Measurements from ENCODE around the gene ZNF804A. TPM values are rescaled to one million over a fixed set of nuclear protein-coding genes. Genes with fewer than 3 reads are reported as not detected.

The ZNF804A gene
- total RNA-seq: not detected
- not detected for polyA plus RNA-seq

- no peak within 1 kb of the TSS for H3K27ac ChIP-seq (ENCODE audit: insufficient read depth, low read length, poor library complexity, severe bottlenecking)
- Mint-ChIP-seq H3K4me1 (peaks cover 0 to 16% (median 2%) of the 10 kb centered on the region in 4 donors), H3K36me3 (no peaks in the 10 kb centered on the region), H3K4me3 (peak within 1 kb of the TSS in 2 of 4 donors; percentile 56 to 59), H3K27ac (no peak within 1 kb of the TSS), H3K9me3 (peaks cover 0 to 5% (median 0%) of the 10 kb centered on the region in 7 donors), H3K27me3 (peaks cover 31% of the 10 kb centered on the region)
- no peaks in the 10 kb centered on the region for H3K9me3 ChIP-seq (ENCODE audit: control insufficient read depth in 2 of 2, low read length in 2 of 2)
- H3K36me3 ChIP-seq (ENCODE audit: control insufficient read depth, insufficient read depth, low read length): no peaks in the 10 kb centered on the region
- H3K27me3 ChIP-seq (ENCODE audit: control insufficient read depth, insufficient read depth, low read length): peaks cover 21% of the 10 kb centered on the region
- H3K4me1 ChIP-seq (ENCODE audit: control insufficient read depth, insufficient read depth, low read length, poor library complexity, severe bottlenecking): no peaks in the 10 kb centered on the region
- no peak for DNase-seq
- ATAC-seq (ENCODE audit: low read depth in 2 of 2): peak; percentile 28 to 38
- H3K4me3 ChIP-seq (ENCODE audit: low read depth, low read length): no peak within 1 kb of the TSS
Observed at GRCh38 chr2:184598316-184599053, at the start of gene ZNF804A. TSS of gene ZNF804A (plus strand) at chr2:184598529. CDS start at chr2:184598960, 431 bp downstream.

DNA sequence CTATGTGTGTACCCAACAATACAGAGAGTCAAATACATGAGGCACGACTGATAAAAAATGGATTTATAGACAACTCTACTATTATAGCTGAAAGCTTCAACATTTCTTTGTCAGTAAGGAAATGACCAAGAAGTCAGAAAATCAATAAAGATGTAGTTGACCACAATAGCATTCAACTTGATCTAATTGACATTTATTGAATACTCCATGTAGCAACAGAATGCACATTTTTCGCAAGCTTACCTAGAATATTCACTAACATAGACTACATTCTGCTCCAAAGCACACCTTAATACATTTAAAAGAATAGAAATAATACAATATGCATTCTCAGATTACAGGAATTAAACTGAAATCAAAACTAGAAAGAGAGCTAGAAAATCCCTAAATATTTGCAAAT is 49.2 kb upstream of the ZNF804A start:
- Mint-ChIP-seq H3K27ac (no peak overlapping the region), H3K4me3 (no peak overlapping the region), H3K27me3 (no peaks in the 10 kb centered on the region), H3K4me1 (no peaks in the 10 kb centered on the region), H3K9me3 (peaks cover 0 to 7% (median 2%) of the 10 kb centered on the region in 7 donors), H3K36me3 (no peaks in the 10 kb centered on the region)
- Histone ChIP-seq H3K27ac (ENCODE audit: insufficient read depth, low read length, poor library complexity, severe bottlenecking) (no peak overlapping the region), H3K27me3 (ENCODE audit: control insufficient read depth, insufficient read depth, low read length) (no peaks in the 10 kb centered on the region), H3K4me3 (ENCODE audit: low read depth, low read length) (no peak overlapping the region), H3K36me3 (ENCODE audit: control insufficient read depth, insufficient read depth, low read length) (no peaks in the 10 kb centered on the region), H3K9me3 (ENCODE audit: control insufficient read depth in 2 of 2, low read length in 2 of 2) (no peaks in the 10 kb centered on the region), H3K4me1 (ENCODE audit: control insufficient read depth, insufficient read depth, low read length, poor library complexity, severe bottlenecking) (no peaks in the 10 kb centered on the region)
- DNase-seq: no peak
- no peak for ATAC-seq (ENCODE audit: low read depth in 2 of 2)

GRCh38 chr2:184551626-184552025 is 46.7 kb upstream of the ZNF804A start:
- Histone ChIP-seq H3K9me3 (ENCODE audit: control insufficient read depth in 2 of 2, low read length in 2 of 2) (no peaks in the 10 kb centered on the region), H3K27ac (ENCODE audit: insufficient read depth, low read length, poor library complexity, severe bottlenecking) (no peak overlapping the region), H3K36me3 (ENCODE audit: control insufficient read depth, insufficient read depth, low read length) (no peaks in the 10 kb centered on the region), H3K4me3 (ENCODE audit: low read depth, low read length) (no peak overlapping the region), H3K27me3 (ENCODE audit: control insufficient read depth, insufficient read depth, low read length) (no peaks in the 10 kb centered on the region), H3K4me1 (ENCODE audit: control insufficient read depth, insufficient read depth, low read length, poor library complexity, severe bottlenecking) (no peaks in the 10 kb centered on the region)
- no peak overlapping the region for H3K27ac Mint-ChIP-seq
- H3K36me3 Mint-ChIP-seq: no peaks in the 10 kb centered on the region
- peaks cover 0 to 7% (median 2%) of the 10 kb centered on the region in 7 donors for H3K9me3 Mint-ChIP-seq
- no peaks in the 10 kb centered on the region for H3K27me3 Mint-ChIP-seq
- ATAC-seq (ENCODE audit: low read depth in 2 of 2) (no peak), DNase-seq (no peak)
- no peaks in the 10 kb centered on the region for H3K4me1 Mint-ChIP-seq
- no peak overlapping the region for H3K4me3 Mint-ChIP-seq

- no peaks in the 10 kb centered on the region for H3K27me3 ChIP-seq (ENCODE audit: control insufficient read depth, insufficient read depth, low read length)
- H3K4me3 ChIP-seq (ENCODE audit: low read depth, low read length): no peak overlapping the region
- no peaks in the 10 kb centered on the region for H3K4me1 ChIP-seq (ENCODE audit: control insufficient read depth, insufficient read depth, low read length, poor library complexity, severe bottlenecking)
- peaks cover 2 to 9% (median 5%) of the 10 kb centered on the region in 7 donors for H3K9me3 Mint-ChIP-seq
- H3K27me3 Mint-ChIP-seq: no peaks in the 10 kb centered on the region
- H3K36me3 Mint-ChIP-seq: no peaks in the 10 kb centered on the region
- no peaks in the 10 kb centered on the region for H3K9me3 ChIP-seq (ENCODE audit: control insufficient read depth in 2 of 2, low read length in 2 of 2)
- ATAC-seq (ENCODE audit: low read depth in 2 of 2): no peak
- no peak overlapping the region for H3K4me3 Mint-ChIP-seq
- no peak overlapping the region for H3K27ac ChIP-seq (ENCODE audit: insufficient read depth, low read length, poor library complexity, severe bottlenecking)
- DNase-seq: no peak
- H3K4me1 Mint-ChIP-seq: no peaks in the 10 kb centered on the region
- no peaks in the 10 kb centered on the region for H3K36me3 ChIP-seq (ENCODE audit: control insufficient read depth, insufficient read depth, low read length)
- no peak overlapping the region for H3K27ac Mint-ChIP-seq
Observed at GRCh38 chr2:184554736-184555135, 43.6 kb upstream of the ZNF804A start.

GRCh38 chr2:184555352-184555751 is 43.0 kb upstream of the ZNF804A start:
- Histone ChIP-seq H3K4me3 (ENCODE audit: low read depth, low read length) (no peak overlapping the region), H3K27ac (ENCODE audit: insufficient read depth, low read length, poor library complexity, severe bottlenecking) (no peak overlapping the region), H3K9me3 (ENCODE audit: control insufficient read depth in 2 of 2, low read length in 2 of 2) (peaks cover 0 to 3% of the 10 kb centered on the region in 2 experiments), H3K4me1 (ENCODE audit: control insufficient read depth, insufficient read depth, low read length, poor library complexity, severe bottlenecking) (no peaks in the 10 kb centered on the region), H3K36me3 (ENCODE audit: control insufficient read depth, insufficient read depth, low read length) (no peaks in the 10 kb centered on the region), H3K27me3 (ENCODE audit: control insufficient read depth, insufficient read depth, low read length) (no peaks in the 10 kb centered on the region)
- no peak for DNase-seq
- no peaks in the 10 kb centered on the region for H3K4me1 Mint-ChIP-seq
- H3K27ac Mint-ChIP-seq: no peak overlapping the region
- peaks cover 2 to 9% (median 5%) of the 10 kb centered on the region in 7 donors for H3K9me3 Mint-ChIP-seq
- no peaks in the 10 kb centered on the region for H3K36me3 Mint-ChIP-seq
- no peak overlapping the region for H3K4me3 Mint-ChIP-seq
- no peaks in the 10 kb centered on the region for H3K27me3 Mint-ChIP-seq
- no peak for ATAC-seq (ENCODE audit: low read depth in 2 of 2)

DNA sequence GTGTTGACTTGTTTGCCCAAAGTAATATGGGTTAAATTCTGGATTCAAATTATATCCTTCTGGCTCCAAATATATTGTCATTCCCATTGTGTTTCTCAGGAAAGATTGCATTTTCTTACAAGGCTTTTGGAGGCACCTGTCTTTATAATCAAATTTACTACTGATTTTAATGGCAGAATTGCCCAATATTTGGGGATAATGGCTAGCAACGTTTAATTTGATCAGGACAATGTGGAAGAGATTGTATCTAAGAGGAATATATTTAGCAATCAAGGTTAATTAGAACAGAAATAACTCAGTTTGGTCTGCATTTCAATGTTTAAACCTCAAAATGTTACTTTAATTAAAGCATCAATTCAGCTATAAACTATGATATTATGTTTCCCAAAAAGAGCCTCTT is 41.7 kb upstream of the ZNF804A start:
- no peak overlapping the region for H3K4me3 Mint-ChIP-seq
- H3K27me3 Mint-ChIP-seq: no peaks in the 10 kb centered on the region
- H3K4me1 Mint-ChIP-seq: no peaks in the 10 kb centered on the region
- H3K9me3 Mint-ChIP-seq: peaks cover 2 to 11% (median 8%) of the 10 kb centered on the region in 7 donors
- peaks cover 0 to 4% of the 10 kb centered on the region in 2 experiments for H3K9me3 ChIP-seq (ENCODE audit: control insufficient read depth in 2 of 2, low read length in 2 of 2)
- no peak overlapping the region for H3K27ac ChIP-seq (ENCODE audit: insufficient read depth, low read length, poor library complexity, severe bottlenecking)
- H3K4me1 ChIP-seq (ENCODE audit: control insufficient read depth, insufficient read depth, low read length, poor library complexity, severe bottlenecking): no peaks in the 10 kb centered on the region
- DNase-seq: no peak
- H3K4me3 ChIP-seq (ENCODE audit: low read depth, low read length): no peak overlapping the region
- no peaks in the 10 kb centered on the region for H3K36me3 ChIP-seq (ENCODE audit: control insufficient read depth, insufficient read depth, low read length)
- ATAC-seq (ENCODE audit: low read depth in 2 of 2): no peak
- H3K27me3 ChIP-seq (ENCODE audit: control insufficient read depth, insufficient read depth, low read length): no peaks in the 10 kb centered on the region
- H3K36me3 Mint-ChIP-seq: no peaks in the 10 kb centered on the region
- H3K27ac Mint-ChIP-seq: no peak overlapping the region

GRCh38 chr2:184558713-184559464 is 39.4 kb upstream of the ZNF804A start:
- Mint-ChIP-seq H3K4me1 (no peaks in the 10 kb centered on the region), H3K36me3 (no peaks in the 10 kb centered on the region), H3K27me3 (no peaks in the 10 kb centered on the region), H3K27ac (no peak overlapping the region), H3K9me3 (peaks cover 2 to 12% (median 8%) of the 10 kb centered on the region in 7 donors), H3K4me3 (no peak overlapping the region)
- Histone ChIP-seq H3K9me3 (ENCODE audit: control insufficient read depth in 2 of 2, low read length in 2 of 2) (peaks cover 0 to 4% of the 10 kb centered on the region in 2 experiments), H3K27ac (ENCODE audit: insufficient read depth, low read length, poor library complexity, severe bottlenecking) (no peak overlapping the region), H3K4me1 (ENCODE audit: control insufficient read depth, insufficient read depth, low read length, poor library complexity, severe bottlenecking) (no peaks in the 10 kb centered on the region), H3K36me3 (ENCODE audit: control insufficient read depth, insufficient read depth, low read length) (no peaks in the 10 kb centered on the region), H3K27me3 (ENCODE audit: control insufficient read depth, insufficient read depth, low read length) (no peaks in the 10 kb centered on the region), H3K4me3 (ENCODE audit: low read depth, low read length) (no peak overlapping the region)
- no peak for ATAC-seq (ENCODE audit: low read depth in 2 of 2)
- no peak for DNase-seq
